Mucosa of descending colon (tissue), 3 donors: ENCODE measurements around the gene MYO3B. TPM values are rescaled to one million over a fixed set of nuclear protein-coding genes. Genes with fewer than 3 reads are reported as not detected.

ENCODE experiments used
- ATAC-seq: fragments of 200-7000 bp; cut with Tn5 transposase; one replicate; pipeline ENCODE4 v1.9.1; 2020; ENCODE audit warnings: mild to moderate bottlenecking, moderate library complexity
- DNase-seq, 3 donors: peaks; one replicate each; pipeline ENCODE4 v3.0.0-alpha.2; 2020
- H3K36me3 ChIP-seq: fragments of 200-600 bp; one replicate; pipeline ENCODE4 v1.8.0; 2021; ENCODE audit warnings: low read depth, mild to moderate bottlenecking
- H3K4me1 ChIP-seq: fragments of 200-600 bp; one replicate; pipeline ENCODE4 v1.8.0; 2021; ENCODE audit warnings: low read depth, mild to moderate bottlenecking
- H3K4me3 ChIP-seq: fragments of 200-600 bp; one replicate; pipeline ENCODE4 v1.8.0; 2021; ENCODE audit warnings: mild to moderate bottlenecking
- H3K9me3 ChIP-seq: fragments of 200-600 bp; one replicate; pipeline ENCODE4 v1.8.0; 2021; ENCODE audit warnings: mild to moderate bottlenecking
- intact Hi-C, 2 donors: fragments of 100-400 bp; cut with DNase I in 1 of 2; cut with micrococcal nuclease in 1 of 2; formaldehyde crosslinking; loops; one replicate each; pipeline versions ENCODE4 v1.11.0 to v1.11.1; 2022; cut with DNase I, micrococcal nuclease
- total RNA-seq, 3 donors: library from RNA; stranded (reverse); fragmentation: NEBNext Ultra II Directional in 2 of 3; extraction: Animal tissue kit (Norgen Biotek cat#: 25700) in 2 of 3; gene quantifications; one replicate each; pipeline versions ENCODE4 v1.2.1 to v1.2.4, GENCODE V29; 2021 to 2023
- TF ChIP-seq, protein P1 (sequence below): fragments of 200-600 bp; IDR thresholded peaks from one replicate; pipeline ENCODE4 v1.8.0; 2022; ENCODE audit warnings: antibody characterized with exemption, mild to moderate bottlenecking
- donor health status: DM: no; HTN: no; CAD: no; lungs with moderate emphysema.
- donor health status: DM: no; HTN: no; CAD: no.
- donor health status: DM: no; HTN: yes; CAD: no.

The MYO3B gene
- total RNA-seq, 3 donors from 2014 or later, result 0.06 to 0.39 (median 0.09) TPM

- Histone ChIP-seq H3K4me1 (no peaks in the 10 kb centered on the region), H3K36me3 (no peaks in the 10 kb centered on the region), H3K4me3 (no peak overlapping the region), H3K9me3 (peaks cover 5% of the 10 kb centered on the region)
- ATAC-seq (no peak), DNase-seq (no peak)
- intact Hi-C loops, result no loop called here
- TF ChIP-seq, protein P1, sequence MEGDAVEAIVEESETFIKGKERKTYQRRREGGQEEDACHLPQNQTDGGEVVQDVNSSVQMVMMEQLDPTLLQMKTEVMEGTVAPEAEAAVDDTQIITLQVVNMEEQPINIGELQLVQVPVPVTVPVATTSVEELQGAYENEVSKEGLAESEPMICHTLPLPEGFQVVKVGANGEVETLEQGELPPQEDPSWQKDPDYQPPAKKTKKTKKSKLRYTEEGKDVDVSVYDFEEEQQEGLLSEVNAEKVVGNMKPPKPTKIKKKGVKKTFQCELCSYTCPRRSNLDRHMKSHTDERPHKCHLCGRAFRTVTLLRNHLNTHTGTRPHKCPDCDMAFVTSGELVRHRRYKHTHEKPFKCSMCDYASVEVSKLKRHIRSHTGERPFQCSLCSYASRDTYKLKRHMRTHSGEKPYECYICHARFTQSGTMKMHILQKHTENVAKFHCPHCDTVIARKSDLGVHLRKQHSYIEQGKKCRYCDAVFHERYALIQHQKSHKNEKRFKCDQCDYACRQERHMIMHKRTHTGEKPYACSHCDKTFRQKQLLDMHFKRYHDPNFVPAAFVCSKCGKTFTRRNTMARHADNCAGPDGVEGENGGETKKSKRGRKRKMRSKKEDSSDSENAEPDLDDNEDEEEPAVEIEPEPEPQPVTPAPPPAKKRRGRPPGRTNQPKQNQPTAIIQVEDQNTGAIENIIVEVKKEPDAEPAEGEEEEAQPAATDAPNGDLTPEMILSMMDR, result no peak
These were observed 87.4 kb downstream of the MYO3B start for GRCh38 chr2:170265321-170265720.

- intact Hi-C loops, result no loop called here
- Histone ChIP-seq H3K36me3 (no peaks in the 10 kb centered on the region), H3K4me1 (no peaks in the 10 kb centered on the region), H3K9me3 (peaks cover 5% of the 10 kb centered on the region), H3K4me3 (no peak overlapping the region)
- TF ChIP-seq, protein P1, result no peak
- DNase-seq, result no peak
- ATAC-seq, result no peak
These were observed 88.4 kb downstream of the MYO3B start for GRCh38 chr2:170266358-170266757.

DNA sequence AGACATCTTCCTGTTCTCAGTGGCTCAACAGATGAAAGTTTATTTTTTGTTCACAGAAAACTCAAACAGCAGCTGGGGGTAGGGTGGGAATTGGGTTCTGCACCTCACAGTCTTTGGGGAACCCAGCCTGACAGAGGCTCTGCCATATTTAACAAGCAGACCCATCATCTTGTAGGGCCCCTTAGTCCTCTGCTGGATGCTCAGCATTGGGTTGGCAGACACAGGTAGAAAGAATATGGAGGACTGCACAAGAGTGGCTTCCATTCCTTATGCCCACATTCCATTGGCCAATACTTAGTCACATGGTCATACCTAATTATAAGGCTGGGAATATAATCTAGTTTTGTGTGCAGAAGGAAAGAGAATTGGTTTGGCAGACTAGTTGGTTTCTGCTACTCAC lies 89.1 kb downstream of the MYO3B start:
- ATAC-seq (no peak), DNase-seq (no peak)
- TF ChIP-seq, protein P1, result no peak
- H3K9me3 ChIP-seq, result peaks cover 5% of the 10 kb centered on the region
- no peak overlapping the region for H3K4me3 ChIP-seq
- no peaks in the 10 kb centered on the region for H3K4me1 ChIP-seq
- intact Hi-C loops, result no loop called here
- H3K36me3 ChIP-seq, result no peaks in the 10 kb centered on the region

GRCh38 chr2:170270278-170270864 lies 92.4 kb downstream of the MYO3B start:
- no peak overlapping the region for H3K4me3 ChIP-seq
- no peaks in the 10 kb centered on the region for H3K4me1 ChIP-seq
- H3K9me3 ChIP-seq, result no peaks in the 10 kb centered on the region
- intact Hi-C loops, result no loop called here
- DNase-seq (no peak), ATAC-seq (no peak)
- no peaks in the 10 kb centered on the region for H3K36me3 ChIP-seq
- TF ChIP-seq, protein P1, result no peak

- no peak overlapping the region for H3K4me3 ChIP-seq
- H3K36me3 ChIP-seq, result no peaks in the 10 kb centered on the region
- no peaks in the 10 kb centered on the region for H3K4me1 ChIP-seq
- no peaks in the 10 kb centered on the region for H3K9me3 ChIP-seq
- intact Hi-C loops, result no loop called here
- ATAC-seq (no peak), DNase-seq (no peak)
- TF ChIP-seq, protein P1, result no peak
These were observed 93.4 kb downstream of the MYO3B start for GRCh38 chr2:170271340-170271739.

DNA sequence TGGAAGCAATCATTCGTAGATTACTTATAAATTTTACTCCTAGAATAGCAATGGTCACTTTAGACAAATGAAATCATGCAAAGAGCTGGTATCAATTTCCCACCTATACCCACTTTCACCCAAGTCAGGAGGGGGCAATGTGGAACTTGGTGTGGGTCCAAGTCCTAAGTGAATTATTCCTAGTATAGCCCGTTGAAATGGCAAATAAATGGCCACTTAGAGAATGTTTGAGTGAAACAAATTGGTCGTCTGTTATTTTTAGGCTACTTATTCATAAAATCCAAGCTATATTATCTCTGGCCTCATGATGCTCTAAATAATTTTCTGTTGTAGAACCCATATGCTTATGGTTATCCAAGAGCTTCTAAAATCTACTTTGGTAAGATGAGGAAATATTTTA lies 98.1 kb downstream of the MYO3B start:
- TF ChIP-seq, protein P1, result no peak
- no peak for ATAC-seq
- intact Hi-C loops, result no loop called here

More for the DNA sequence above, 98.1 kb downstream of the MYO3B start:
- DNase-seq, result no peak
- Histone ChIP-seq H3K9me3 (no peaks in the 10 kb centered on the region), H3K4me3 (no peak overlapping the region), H3K4me1 (no peaks in the 10 kb centered on the region), H3K36me3 (no peaks in the 10 kb centered on the region)
